HepG2 (cell line): ENCODE data around the gene EHBP1. TPM values are rescaled to one million over a fixed set of nuclear protein-coding genes. Genes with fewer than 3 reads are reported as not detected.

Source experiments
- AKAP8 ChIP-seq: sonication (generic); formaldehyde crosslinking; IDR thresholded peaks from 2 replicates; pipeline ENCODE4 v1.5.1; 2020; ENCODE audit warnings: mild to moderate bottlenecking, missing genetic modification reagents
- ATRX ChIP-seq: sonication (generic); formaldehyde crosslinking; IDR thresholded peaks from 2 replicates; pipeline ENCODE4 v1.4.0; 2020; ENCODE audit warnings: missing genetic modification reagents, borderline replicate concordance
- BCLAF1 ChIP-seq: fragments of 450-650 bp; IDR thresholded peaks from 2 replicates; pipeline ENCODE4 v1.6.1; 2017; ENCODE audit warnings: mild to moderate bottlenecking
- DRAP1 ChIP-seq: IDR thresholded peaks from 2 replicates; pipeline ENCODE4 v1.6.1; 2016; ENCODE audit warnings: missing genetic modification reagents, missing compliant biosample characterization
- E2F5 ChIP-seq: sonication (generic); formaldehyde crosslinking; conservative IDR thresholded peaks from 2 replicates; pipeline ENCODE4 v1.4.0; 2020; ENCODE audit warnings: missing genetic modification reagents
- GATA4 ChIP-seq: sonication (generic); IDR thresholded peaks from 2 replicates; pipeline ENCODE4 v1.6.1; 2016; ENCODE audit warnings: antibody characterized with exemption, low read depth, borderline replicate concordance
- GZF1 ChIP-seq: sonication (generic); formaldehyde crosslinking; IDR thresholded peaks from 2 replicates; pipeline ENCODE4 v1.5.1; 2020; ENCODE audit warnings: mild to moderate bottlenecking, missing genetic modification reagents
- HOXD1 ChIP-seq: sonication (generic); formaldehyde crosslinking; IDR thresholded peaks from 2 replicates; pipeline ENCODE4 v1.5.0; 2020; ENCODE audit warnings: missing genetic modification reagents
- KDM5A ChIP-seq: fragments of 200-600 bp; sonication (generic); IDR thresholded peaks from 2 replicates; pipeline ENCODE4 v1.7.0; 2018; ENCODE audit warnings: antibody characterized with exemption, mild to moderate bottlenecking, low read length, borderline replicate concordance
- MYPOP ChIP-seq: sonication (generic); formaldehyde crosslinking; IDR thresholded peaks from 2 replicates; pipeline ENCODE4 v1.8.1; 2023; ENCODE audit warnings: mild to moderate bottlenecking, moderate library complexity, missing genetic modification reagents
- NKX3-1 ChIP-seq: sonication (generic); formaldehyde crosslinking; IDR thresholded peaks from 2 replicates; pipeline ENCODE4 v1.5.0; 2020; ENCODE audit warnings: missing genetic modification reagents
- SKIL ChIP-seq: sonication (generic); formaldehyde crosslinking; IDR thresholded peaks from 2 replicates; pipeline ENCODE4 v1.8.0; 2022; ENCODE audit warnings: missing genetic modification reagents, mild to moderate bottlenecking, moderate library complexity, borderline replicate concordance
- SOX6 ChIP-seq, 2 experiments: fragments of 450-650 bp in 1 of 2; sonication (generic) in 1 of 2; formaldehyde crosslinking in 1 of 2; IDR thresholded peaks; 2 replicates each; pipeline versions ENCODE4 v1.4.0 to v1.6.1; 2017 to 2020; ENCODE audit warnings: antibody characterized with exemption in 1 of 2, mild to moderate bottlenecking in 1 of 2, missing genetic modification reagents in 1 of 2
- STAG1 ChIP-seq: sonication (generic); formaldehyde crosslinking; IDR thresholded peaks from 2 replicates; pipeline ENCODE4 v1.4.0; 2020; ENCODE audit warnings: missing genetic modification reagents
- SYNCRIP ChIP-seq: fragments of 200-400 bp; formaldehyde crosslinking; IDR thresholded peaks from 2 replicates; pipeline ENCODE4 v1.6.1; 2018; ENCODE audit warnings: mild to moderate bottlenecking, low read depth, low read length; ENCODE audit not compliant: insufficient read depth
- TEAD2 ChIP-seq: sonication (generic); formaldehyde crosslinking; IDR thresholded peaks from 2 replicates; pipeline ENCODE4 v1.9.0; 2021; ENCODE audit warnings: missing genetic modification reagents
- YEATS4 ChIP-seq: sonication (generic); formaldehyde crosslinking; IDR thresholded peaks from 2 replicates; pipeline ENCODE4 v1.4.0; 2020; ENCODE audit warnings: missing genetic modification reagents, borderline replicate concordance
- ZC3H13 ChIP-seq: sonication (generic); formaldehyde crosslinking; IDR thresholded peaks from 2 replicates; pipeline ENCODE4 v1.8.1; 2023; ENCODE audit warnings: mild to moderate bottlenecking, missing genetic modification reagents, moderate library complexity
- ZNF224 ChIP-seq: sonication (generic); formaldehyde crosslinking; IDR thresholded peaks from 2 replicates; pipeline ENCODE4 v1.5.0; 2020; ENCODE audit warnings: mild to moderate bottlenecking, missing genetic modification reagents
- ZNF3 ChIP-seq: IDR thresholded peaks from 2 replicates; pipeline ENCODE4 v1.7.0; 2017; ENCODE audit warnings: inconsistent platforms
- ZNF33A ChIP-seq: sonication (generic); formaldehyde crosslinking; IDR thresholded peaks from 2 replicates; pipeline ENCODE4 v1.5.1; 2020; ENCODE audit warnings: missing genetic modification reagents, mild to moderate bottlenecking, moderate library complexity, borderline replicate concordance
- ZNF644 ChIP-seq: IDR thresholded peaks from 2 replicates; pipeline ENCODE4 v1.6.1; 2016; ENCODE audit warnings: low read depth
- ZSCAN12 ChIP-seq: sonication (generic); formaldehyde crosslinking; IDR thresholded peaks from 2 replicates; pipeline ENCODE4 v1.9.0; 2021; ENCODE audit warnings: mild to moderate bottlenecking, missing genetic modification reagents
- polyA plus RNA-seq, 8 experiments: library from polyadenylated mRNA; depleted of rRNA in 3 of 8; stranded (reverse) in 7 of 8; unstranded in 1 of 8; fragments of >200 nt; fragmentation: Illumina TruSeq in 4 of 8; extraction: Trizol in 4 of 8; gene quantifications; 2 replicates each; pipeline versions ENCODE4 v1.2.1 to v1.2.3, GENCODE V29; 2011 to 2016; ENCODE audit warnings: low read depth in 4 of 8, missing spikeins in 1 of 8, mixed read lengths in 1 of 8; ENCODE audit not compliant: insufficient read depth in 1 of 8
- total RNA-seq, 5 experiments: library from RNA; depleted of rRNA; stranded (reverse); fragments of >200 nt; fragmentation: Illumina TruSeq; extraction: Trizol; gene quantifications; 2 replicates each; pipeline ENCODE4 v1.2.3, GENCODE V29; 2016; ENCODE audit warnings: low read depth in 1 of 5

The EHBP1 gene
- total and polyA plus RNA-seq, 2 of the 13 experiments (the other 11 are each of a cell fraction or from before 2014, with no cell fraction given), result 93.5 to 146 TPM

- TF ChIP-seq AKAP8 (CRISPR knock-in tag) (0 out of 2 replicates have a peak, but pooled peaks have one; percentile 72), SKIL (CRISPR knock-in tag) (peak; percentile 74), HOXD1 (no peak), ATRX (CRISPR knock-in tag) (no peak), ZC3H13 (CRISPR knock-in tag) (peak; percentile 85; the same call in 1 of the 2 replicates), E2F5 (CRISPR knock-in tag) (no peak), BCLAF1 (no peak), SOX6 (IDR thresholded peaks at IDR 0.05) (no peak), SOX6 (CRISPR knock-in tag; IDR thresholded peaks at IDR 0.05) (peak; percentile 43; the same call in 1 of the 2 replicates), ZNF33A (no peak), DRAP1 (CRISPR knock-in tag) (no peak), SYNCRIP (no peak), ZNF644 (CRISPR knock-in tag) (no peak), ZSCAN12 (no peak), KDM5A (no peak), GATA4 (no peak), MYPOP (CRISPR knock-in tag) (0 out of 2 replicates have a peak, but pooled peaks have one; percentile 32), STAG1 (peak; percentile 76), NKX3-1 (CRISPR knock-in tag) (no peak), GZF1 (CRISPR knock-in tag) (no peak), ZNF3 (no peak), TEAD2 (CRISPR knock-in tag) (no peak), YEATS4 (CRISPR knock-in tag) (no peak), ZNF224 (CRISPR knock-in tag) (no peak)
These were observed 19.6 kb downstream of the EHBP1 start (continued) for GRCh38 chr2:62724886-62725711.
